GM23248 (cell line): ENCODE data around the gene ANTXR2. TPM values are rescaled to one million over a fixed set of nuclear protein-coding genes. Genes with fewer than 3 reads are reported as not detected.

Experiments used
- DNase-seq: peaks from one replicate; pipeline ENCODE4 v3.0.0-alpha.2; 2015
- H2AFZ ChIP-seq: fragments of 200-600 bp; sonication (generic); 2 replicates; pipeline ENCODE4 v1.6.1; 2016; ENCODE audit warnings: antibody characterized with exemption
- H3F3A ChIP-seq: fragments of 200-600 bp; sonication (generic); 2 replicates; pipeline ENCODE4 v1.6.1; 2016; ENCODE audit warnings: mild to moderate bottlenecking, antibody characterized with exemption, mixed run types; ENCODE audit not compliant: insufficient read depth
- H3K27ac ChIP-seq: fragments of 200-600 bp; sonication (generic); 2 replicates; pipeline ENCODE4 v1.5.1; 2016; ENCODE audit warnings: mild to moderate bottlenecking
- H3K27me3 ChIP-seq: fragments of 200-600 bp; sonication (generic); replicated peaks from 2 replicates; pipeline ENCODE4 v1.6.1; 2016; ENCODE audit warnings: mild to moderate bottlenecking; ENCODE audit not compliant: insufficient read depth
- H3K36me3 ChIP-seq: fragments of 200-600 bp; sonication (generic); 2 replicates; pipeline ENCODE4 v1.6.1; 2016; ENCODE audit warnings: low read depth, mild to moderate bottlenecking
- H3K4me1 ChIP-seq: fragments of 200-600 bp; sonication (generic); 2 replicates; pipeline ENCODE4 v1.6.1; 2016; ENCODE audit warnings: mild to moderate bottlenecking; ENCODE audit not compliant: insufficient read depth
- H3K4me2 ChIP-seq: fragments of 200-600 bp; sonication (generic); one replicate; pipeline ENCODE4 v1.6.1; 2016; ENCODE audit warnings: mild to moderate bottlenecking; ENCODE audit not compliant: unreplicated experiment
- H3K4me3 ChIP-seq: fragments of 200-600 bp; sonication (generic); 2 replicates; pipeline ENCODE4 v1.5.1; 2016; ENCODE audit warnings: mild to moderate bottlenecking
- H3K79me2 ChIP-seq: fragments of 200-600 bp; sonication (generic); 2 replicates; pipeline ENCODE4 v1.6.1; 2016; ENCODE audit warnings: mild to moderate bottlenecking; ENCODE audit not compliant: insufficient read depth
- H3K9ac ChIP-seq: fragments of 200-600 bp; sonication (generic); 2 replicates; pipeline ENCODE4 v1.6.1; 2016; ENCODE audit warnings: mild to moderate bottlenecking
- H3K9me2 ChIP-seq: fragments of 200-600 bp; sonication (generic); 2 replicates; pipeline ENCODE4 v1.6.1; 2016; ENCODE audit warnings: mixed run types, mild to moderate bottlenecking, moderate library complexity; ENCODE audit not compliant: insufficient read depth
- H3K9me3 ChIP-seq: fragments of 200-600 bp; sonication (generic); one replicate; pipeline ENCODE4 v1.6.1; 2017; ENCODE audit warnings: low read depth
- H4K20me1 ChIP-seq: fragments of 200-600 bp; sonication (generic); 2 replicates; pipeline ENCODE4 v1.6.0; 2016; ENCODE audit not compliant: insufficient read depth
- EZH2 ChIP-seq: fragments of 200-600 bp; sonication (generic); IDR thresholded peaks from 2 replicates; pipeline ENCODE4 v1.6.1; 2018; ENCODE audit warnings: antibody characterized with exemption, mild to moderate bottlenecking; ENCODE audit not compliant: insufficient read depth, poor library complexity, severe bottlenecking
- EZH2phosphoT487 ChIP-seq: fragments of 200-600 bp; sonication (generic); IDR thresholded peaks from 2 replicates; pipeline ENCODE4 v1.6.1; 2018; ENCODE audit warnings: antibody characterized with exemption, moderate library complexity, mild to moderate bottlenecking, low read depth; ENCODE audit not compliant: insufficient read depth
- WGBS, 2 experiments: methylation state at CpG; one replicate each; pipeline ENCODE4 v1.1.6; 2015 to 2017; ENCODE audit warnings: low lambda C conversion rate in 2 of 2, low coverage in 1 of 2; ENCODE audit errors: missing lambda C conversion rate in 2 of 2; 5-methylcytosine and 5-hydroxymethylcytosine counted together
- in situ Hi-C: fragments of 300-500 bp; cut with MboI; formaldehyde crosslinking; loops from 2 replicates; pipeline ENCODE4 v1.15.0; 2020
- polyA plus RNA-seq: library from polyadenylated mRNA; unstranded; fragments of >200 nt; fragmentation: Nextera tagmentation; extraction: Ambion mirVana; gene quantifications from 2 replicates; pipeline ENCODE4 v1.2.1, GENCODE V29; 2016
- total RNA-seq: library from RNA; depleted of rRNA; stranded (reverse); fragments of >200 nt; shearing (Covaris generic); gene quantifications from 2 replicates; pipeline ENCODE4 v1.2.3, GENCODE V29; 2014

The ANTXR2 gene
- total and polyA plus RNA-seq, 2 experiments from 2014 or later, result 77.2 to 87.5 TPM

DNA sequence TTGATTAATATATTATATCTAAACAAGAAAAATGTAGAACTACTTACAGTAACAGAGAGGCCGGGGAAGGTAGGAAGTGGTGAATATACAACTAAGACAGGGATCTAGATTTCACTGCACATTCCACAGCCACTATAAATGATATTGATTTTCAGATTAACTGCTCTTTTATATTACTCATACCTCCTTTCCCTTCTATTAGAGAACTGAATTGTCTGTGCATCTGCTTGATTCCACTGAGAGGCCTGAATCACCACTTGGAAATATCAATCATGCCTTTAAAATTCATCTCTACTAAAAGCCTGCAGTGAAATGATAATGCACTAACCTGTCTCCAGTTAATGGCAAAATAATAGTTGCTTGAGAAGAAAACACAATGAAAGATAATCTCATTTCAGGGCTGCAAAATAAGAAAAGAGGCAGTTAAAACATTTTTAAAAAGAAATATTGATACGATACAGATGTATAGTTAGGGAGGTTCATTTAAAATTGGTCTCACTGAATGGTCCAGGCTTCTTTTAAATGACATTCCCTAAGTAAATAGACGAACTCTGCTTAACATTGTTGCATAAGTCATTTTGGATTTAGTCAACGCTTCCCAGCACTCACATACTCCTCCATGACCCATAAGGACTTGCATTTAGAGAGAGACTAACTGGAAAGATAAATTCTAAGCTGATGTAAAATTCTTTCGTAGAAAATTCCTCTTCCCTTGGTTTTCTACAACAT, 3.8 kb downstream of the ANTXR2 start:
- no peaks in the 10 kb centered on the region for H4K20me1 ChIP-seq
- in situ Hi-C loops, result no loop called here
- H3K9me3 ChIP-seq, result no peaks in the 10 kb centered on the region
- H3K4me1 ChIP-seq, result peaks cover 43% of the 10 kb centered on the region
- peak overlapping the region; percentile 76 for H3K27ac ChIP-seq
- peak overlapping the region; percentile 93 for H3K4me2 ChIP-seq
- DNase-seq, result peak; percentile 60
- 44 to 48% methylated on average over 5 of the region's 5 CpGs for WGBS, 2 experiments
- H3K9me2 ChIP-seq, result no peaks in the 10 kb centered on the region
- TF ChIP-seq EZH2phosphoT487, result no peak
- peaks cover 41% of the 10 kb centered on the region for H3F3A ChIP-seq
- H3K79me2 ChIP-seq, result peaks cover 57% of the 10 kb centered on the region
- no peaks in the 10 kb centered on the region for H3K27me3 ChIP-seq
- peak overlapping the region; percentile 80 for H3K4me3 ChIP-seq
- H3K9ac ChIP-seq, result peak overlapping the region; percentile 84
- 0 out of 2 replicates have a peak overlapping the region, but pooled peaks have one; percentile 8 for H2AFZ ChIP-seq
- H3K36me3 ChIP-seq, result peaks cover 35% of the 10 kb centered on the region

DNA sequence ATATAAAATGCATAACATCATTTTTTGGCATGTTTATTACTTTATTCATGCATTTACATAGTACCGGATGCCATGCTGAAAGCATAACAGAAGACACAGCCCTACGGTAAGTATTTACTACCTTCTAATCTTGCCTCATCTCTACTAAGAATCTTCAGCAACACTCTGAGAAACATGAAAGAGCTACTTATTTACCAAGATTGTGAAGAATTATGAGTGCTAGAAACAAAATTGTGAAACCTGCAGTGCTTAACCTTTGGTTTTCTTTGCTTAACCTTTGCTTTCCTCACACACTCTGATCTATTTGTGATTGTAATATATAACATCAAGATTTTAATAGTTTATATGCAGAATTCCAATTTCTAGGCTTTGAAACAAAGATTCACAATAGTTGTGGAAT, 7.4 kb downstream of the ANTXR2 start:
- no peaks in the 10 kb centered on the region for H3K9me3 ChIP-seq
- no peak overlapping the region for H2AFZ ChIP-seq
- in situ Hi-C loops, result no loop called here
- no peak for TF ChIP-seq EZH2phosphoT487
- no peak for TF ChIP-seq EZH2
- H3F3A ChIP-seq, result peaks cover 28% of the 10 kb centered on the region
- H3K4me1 ChIP-seq, result peaks cover 41% of the 10 kb centered on the region
- H3K4me3 ChIP-seq, result no peak overlapping the region
- WGBS, 2 experiments, result 94 to 95% methylated on average over 2 of the region's 2 CpGs
- no peaks in the 10 kb centered on the region for H3K9me2 ChIP-seq
- H3K4me2 ChIP-seq, result no peak overlapping the region
- no peaks in the 10 kb centered on the region for H3K27me3 ChIP-seq
- H3K36me3 ChIP-seq, result peaks cover 35% of the 10 kb centered on the region
- no peak for DNase-seq
- peaks cover 36% of the 10 kb centered on the region for H3K79me2 ChIP-seq
- H3K27ac ChIP-seq, result no peak overlapping the region
- no peaks in the 10 kb centered on the region for H4K20me1 ChIP-seq
- no peak overlapping the region for H3K9ac ChIP-seq

DNA sequence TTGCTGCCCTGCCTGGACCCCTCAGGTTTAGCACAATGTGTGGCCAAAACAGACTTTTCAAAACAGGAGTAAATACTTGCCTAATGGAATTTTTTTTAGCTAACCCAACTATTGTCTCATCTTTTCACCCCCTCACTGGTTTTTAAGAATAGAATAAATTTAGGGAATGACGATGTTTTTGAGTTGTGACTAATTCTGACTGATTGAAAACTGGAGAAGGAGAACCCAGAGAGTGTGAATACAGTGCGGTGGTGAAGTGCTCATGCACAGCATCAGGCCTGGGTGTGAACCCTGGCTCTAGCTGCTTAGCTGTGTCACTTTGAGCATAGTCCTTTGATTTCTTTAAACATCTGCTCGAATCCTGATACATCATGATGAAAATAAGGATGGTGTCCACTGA, 10.5 kb downstream of the ANTXR2 start:
- peaks cover 13% of the 10 kb centered on the region; the same call in 1 of the 2 replicates for H3F3A ChIP-seq
- peak; percentile 76 for DNase-seq
- H3K4me2 ChIP-seq, result no peak overlapping the region
- no peak overlapping the region for H3K4me3 ChIP-seq
- 0 out of 2 replicates have a peak overlapping the region, but pooled peaks have one; percentile 9 for H3K9ac ChIP-seq
- no peaks in the 10 kb centered on the region for H3K9me2 ChIP-seq
- peaks cover 36% of the 10 kb centered on the region for H3K79me2 ChIP-seq
- H3K27ac ChIP-seq, result peak overlapping the region; percentile 52
- H3K36me3 ChIP-seq, result peaks cover 24% of the 10 kb centered on the region; the same call in 1 of the 2 replicates
- TF ChIP-seq EZH2 (no peak), EZH2phosphoT487 (no peak)
- H2AFZ ChIP-seq, result no peak overlapping the region
- WGBS, 2 experiments, result 13 to 16% methylated on average over 3 of the region's 3 CpGs
- H3K4me1 ChIP-seq, result peaks cover 13% of the 10 kb centered on the region
- H4K20me1 ChIP-seq, result no peaks in the 10 kb centered on the region
- no peaks in the 10 kb centered on the region for H3K27me3 ChIP-seq
- H3K9me3 ChIP-seq, result no peaks in the 10 kb centered on the region
- in situ Hi-C loops, result no loop called here

DNA sequence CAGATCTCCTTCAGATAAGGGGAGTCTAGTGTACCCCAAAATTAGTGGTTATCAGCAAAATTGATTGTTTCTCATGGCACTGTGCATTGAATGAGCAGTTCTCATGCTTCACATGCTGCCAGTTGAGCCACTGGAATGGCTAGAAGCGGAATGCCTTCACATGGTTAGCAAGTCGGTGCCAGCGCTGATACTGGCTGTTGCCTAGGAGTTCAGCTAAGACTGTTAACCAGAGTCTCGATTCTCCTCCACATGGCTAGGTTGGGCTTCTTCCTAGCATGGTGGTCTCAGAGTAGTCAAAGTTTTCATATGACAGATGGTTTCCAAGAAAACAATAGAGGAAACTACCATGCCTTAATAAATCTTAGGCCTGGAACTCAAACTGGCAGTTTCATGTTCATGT, 12.2 kb downstream of the ANTXR2 start:
- Histone ChIP-seq H3K79me2 (peaks cover 31% of the 10 kb centered on the region), H3K36me3 (peaks cover 10% of the 10 kb centered on the region; the same call in 1 of the 2 replicates)
- in situ Hi-C loops, result no loop called here

More for the DNA sequence above, 12.2 kb downstream of the ANTXR2 start:
- no peaks in the 10 kb centered on the region for H3K27me3 ChIP-seq
- TF ChIP-seq EZH2 (no peak), EZH2phosphoT487 (no peak)
- peaks cover 13% of the 10 kb centered on the region for H3K4me1 ChIP-seq
- WGBS, 2 experiments, result 84 to 90% methylated on average over 4 of the region's 4 CpGs
- DNase-seq, result no peak
- no peak overlapping the region for H3K4me2 ChIP-seq
- H3K9me2 ChIP-seq, result no peaks in the 10 kb centered on the region
- no peak overlapping the region for H2AFZ ChIP-seq
- no peak overlapping the region for H3K4me3 ChIP-seq
- H3K27ac ChIP-seq, result no peak overlapping the region
- no peaks in the 10 kb centered on the region for H3K9me3 ChIP-seq
- no peak overlapping the region for H3K9ac ChIP-seq
- no peaks in the 10 kb centered on the region for H4K20me1 ChIP-seq
- peaks cover 13% of the 10 kb centered on the region; the same call in 1 of the 2 replicates for H3F3A ChIP-seq
